ENCODE results near the gene ASB1. TPM values are rescaled to one million over a fixed set of nuclear protein-coding genes. Genes with fewer than 3 reads are reported as not detected.
"Not testable (repeated sequence)": the region's sequence is repeated elsewhere in the genome, so short reads cannot be mapped to it uniquely, and the experiment has no call there.

Gene ASB1
- polyA plus RNA-seq, 1 donor: 20.8 TPM

DNA sequence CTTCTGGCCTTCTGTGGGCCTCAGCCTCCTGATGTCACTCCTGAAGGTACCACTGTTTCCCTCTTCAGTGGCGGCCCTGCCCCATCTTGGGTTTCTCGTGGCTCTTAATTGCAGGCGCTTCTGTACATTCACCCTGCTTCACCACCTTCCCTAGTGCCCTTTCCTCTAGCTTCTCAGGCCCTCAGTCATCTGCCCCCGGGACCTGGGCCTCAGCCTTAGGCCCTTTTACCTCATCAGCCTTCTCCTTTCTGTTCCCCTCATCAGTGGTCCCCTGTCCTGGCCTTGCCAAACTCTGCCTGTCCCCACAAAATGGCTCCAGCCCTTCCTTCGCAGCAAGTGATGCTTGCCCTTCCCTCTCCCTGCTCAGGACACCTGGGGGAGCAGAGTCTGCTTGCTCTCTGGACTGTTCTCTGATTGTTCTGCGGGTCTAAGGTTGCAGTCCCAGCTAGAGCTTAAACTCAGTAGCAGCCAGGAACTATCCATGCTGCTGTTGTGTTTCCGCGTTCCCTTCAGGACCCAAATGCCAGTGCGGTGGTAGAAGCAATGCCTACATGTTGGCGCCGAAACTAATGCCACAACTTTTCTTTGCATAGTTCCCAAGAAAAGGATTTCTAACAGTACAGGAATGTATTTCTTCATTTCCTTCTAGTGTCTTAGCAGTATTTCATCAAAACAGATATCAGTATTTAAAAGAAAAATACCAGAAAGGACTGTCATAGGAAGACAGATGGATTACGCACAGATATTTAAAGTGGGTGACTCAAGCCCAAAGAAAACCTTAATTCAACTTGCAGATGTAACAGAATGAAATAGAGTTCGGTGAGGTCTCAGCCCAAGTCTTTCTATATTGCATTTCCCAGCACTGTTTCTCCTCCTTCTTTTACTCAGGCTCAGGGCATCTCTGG lies 7.5 kb downstream of the ASB1 start:
- H3K4me1 ChIP-seq (ENCODE audit: control insufficient read depth, insufficient read depth, low read length): no peaks in the 10 kb centered on the region
- H3K27me3 ChIP-seq (ENCODE audit: control insufficient read depth, insufficient read depth, low read length): no peaks in the 10 kb centered on the region
- no peak overlapping the region for H3K27ac ChIP-seq (ENCODE audit: low read length)
- 96% methylated on average over 5 of the region's 13 CpGs for WGBS (ENCODE audit: insufficient coverage, low lambda C conversion rate)
- H3K36me3 ChIP-seq (ENCODE audit: control insufficient read depth, insufficient read depth, low read length): peaks cover 44% of the 10 kb centered on the region
- no peaks in the 10 kb centered on the region for H3K9me3 ChIP-seq (ENCODE audit: control insufficient read depth, low read depth, low read length)
- no peak for DNase-seq
- H3K4me3 ChIP-seq (ENCODE audit: low read length): no peak overlapping the region

DNA sequence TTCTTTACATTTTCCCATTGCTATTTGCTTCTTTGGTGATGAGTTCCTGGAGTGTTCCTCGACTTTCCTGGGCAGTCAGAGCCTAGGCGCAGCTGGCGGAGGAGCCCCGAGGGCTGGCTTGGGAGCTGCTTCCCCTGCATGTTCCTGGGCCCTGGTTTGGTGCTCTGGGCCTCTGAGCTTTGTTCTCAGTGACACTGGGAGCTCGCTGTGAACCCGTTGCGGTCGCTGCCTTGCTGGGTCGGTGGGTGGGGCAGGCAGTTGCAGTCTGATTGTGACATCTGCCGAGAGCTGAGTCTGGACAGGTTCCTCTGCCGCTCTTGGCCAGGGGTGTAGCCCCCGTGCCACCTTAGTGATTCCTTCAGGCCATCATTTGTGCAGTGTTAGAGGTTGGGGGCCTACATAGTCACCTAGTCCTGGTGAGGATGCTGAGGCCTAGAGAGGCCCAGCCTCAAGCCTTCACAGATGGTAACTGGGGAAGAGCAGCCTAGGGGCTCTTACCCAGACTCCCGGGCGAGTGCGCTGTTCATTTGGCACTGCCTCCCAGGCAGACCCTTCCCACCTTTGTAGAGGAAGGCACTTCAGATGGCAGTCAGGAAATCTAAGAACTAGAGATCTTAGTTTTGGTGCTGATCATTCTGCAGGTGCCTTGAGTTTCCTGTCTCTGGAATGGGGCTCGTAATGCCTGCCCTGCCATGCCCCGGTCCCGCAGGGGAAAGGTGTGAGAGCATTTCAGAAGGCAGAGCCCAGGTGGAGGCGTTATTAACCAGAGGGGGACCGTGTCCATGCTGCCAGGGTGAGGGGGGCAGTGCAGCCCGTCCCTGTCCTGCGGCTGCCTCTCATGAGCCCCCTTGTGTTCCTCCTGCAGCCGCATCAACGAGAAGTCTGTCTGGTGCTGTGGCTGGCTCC lies 8.4 kb downstream of the ASB1 start:
- Histone ChIP-seq H3K4me1 (ENCODE audit: control insufficient read depth, insufficient read depth, low read length) (no peaks in the 10 kb centered on the region), H3K27ac (ENCODE audit: low read length) (no peak overlapping the region), H3K36me3 (ENCODE audit: control insufficient read depth, insufficient read depth, low read length) (peaks cover 48% of the 10 kb centered on the region), H3K9me3 (ENCODE audit: control insufficient read depth, low read depth, low read length) (no peaks in the 10 kb centered on the region), H3K27me3 (ENCODE audit: control insufficient read depth, insufficient read depth, low read length) (no peaks in the 10 kb centered on the region), H3K4me3 (ENCODE audit: low read length) (no peak overlapping the region)
- DNase-seq: no peak
- no CpG with 5 or more reads among the region's 24 CpGs for WGBS (ENCODE audit: insufficient coverage, low lambda C conversion rate)

DNA sequence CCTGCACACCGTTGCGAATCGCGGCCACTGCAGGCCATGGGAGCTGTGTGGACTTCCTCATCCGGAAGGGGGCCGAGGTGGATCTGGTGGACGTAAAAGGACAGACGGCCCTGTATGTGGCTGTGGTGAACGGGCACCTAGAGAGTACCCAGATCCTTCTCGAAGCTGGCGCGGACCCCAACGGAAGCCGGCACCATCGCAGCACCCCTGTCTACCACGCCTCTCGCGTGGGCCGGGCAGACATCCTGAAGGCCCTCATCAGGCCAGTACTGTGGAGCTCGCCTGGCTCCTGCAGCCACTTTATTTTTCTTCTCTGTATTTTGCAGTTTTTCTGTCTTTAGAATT lies 9.0 kb downstream of the ASB1 start:
- Histone ChIP-seq H3K9me3 (ENCODE audit: control insufficient read depth, low read depth, low read length) (no peaks in the 10 kb centered on the region), H3K4me1 (ENCODE audit: control insufficient read depth, insufficient read depth, low read length) (no peaks in the 10 kb centered on the region), H3K27me3 (ENCODE audit: control insufficient read depth, insufficient read depth, low read length) (no peaks in the 10 kb centered on the region), H3K4me3 (ENCODE audit: low read length) (no peak overlapping the region), H3K36me3 (ENCODE audit: control insufficient read depth, insufficient read depth, low read length) (peaks cover 49% of the 10 kb centered on the region), H3K27ac (ENCODE audit: low read length) (no peak overlapping the region)
- DNase-seq: no peak
- WGBS (ENCODE audit: insufficient coverage, low lambda C conversion rate): 100% methylated on average over 1 of the region's 20 CpGs

DNA sequence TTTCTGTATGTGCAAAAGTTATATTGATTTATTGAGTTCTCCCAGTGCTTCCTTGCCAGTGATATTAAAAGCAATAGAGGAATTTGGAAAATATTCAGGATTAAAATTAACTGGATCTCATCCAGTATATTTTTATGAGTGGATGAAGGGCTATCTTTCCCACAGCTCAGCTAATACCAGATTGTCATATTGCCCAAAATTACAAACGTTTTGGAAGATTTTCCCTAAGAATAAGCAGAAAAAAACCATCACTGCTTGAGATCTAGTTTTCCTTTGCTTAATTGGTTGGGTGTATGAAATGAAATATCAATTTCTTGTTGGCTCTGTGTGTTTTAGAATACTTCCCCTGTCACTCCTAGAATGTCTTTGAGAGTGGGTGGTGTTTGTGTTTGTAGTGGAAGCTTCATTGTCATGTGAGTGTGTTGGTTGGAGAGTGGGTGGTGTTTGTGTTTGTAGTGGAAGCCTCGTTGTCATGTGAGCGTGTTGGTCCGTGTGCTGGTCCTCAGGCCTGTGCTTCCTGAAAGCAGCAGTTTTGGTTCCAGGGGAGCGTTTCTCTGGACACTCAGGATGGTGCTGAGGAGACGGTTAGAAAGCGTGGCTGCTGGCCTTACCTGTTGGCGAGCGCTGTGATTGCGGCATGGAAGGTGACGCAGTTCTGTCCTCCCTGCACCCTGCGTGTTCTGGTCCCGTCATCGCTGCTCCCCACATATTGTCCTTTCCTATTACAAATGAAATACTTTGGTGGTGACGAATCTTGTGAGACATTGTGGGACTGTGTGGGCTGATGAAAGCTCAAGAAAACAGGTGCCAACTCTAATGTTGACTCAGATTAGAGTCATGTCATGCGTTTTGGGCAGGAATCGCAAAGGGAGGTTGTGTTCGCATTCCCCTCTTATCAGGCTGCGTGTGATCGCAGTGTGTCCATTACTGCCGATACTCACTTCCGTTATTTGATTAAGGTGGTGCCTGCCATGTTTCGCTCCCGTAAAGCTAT lies 12.4 kb downstream of the ASB1 start:
- Histone ChIP-seq H3K4me3 (ENCODE audit: low read length) (no peak overlapping the region), H3K36me3 (ENCODE audit: control insufficient read depth, insufficient read depth, low read length) (peaks cover 42% of the 10 kb centered on the region), H3K9me3 (ENCODE audit: control insufficient read depth, low read depth, low read length) (no peaks in the 10 kb centered on the region), H3K27me3 (ENCODE audit: control insufficient read depth, insufficient read depth, low read length) (no peaks in the 10 kb centered on the region), H3K4me1 (ENCODE audit: control insufficient read depth, insufficient read depth, low read length) (no peaks in the 10 kb centered on the region), H3K27ac (ENCODE audit: low read length) (no peak overlapping the region)
- WGBS (ENCODE audit: insufficient coverage, low lambda C conversion rate): no CpG with 5 or more reads among the region's 24 CpGs
- no peak for DNase-seq

DNA sequence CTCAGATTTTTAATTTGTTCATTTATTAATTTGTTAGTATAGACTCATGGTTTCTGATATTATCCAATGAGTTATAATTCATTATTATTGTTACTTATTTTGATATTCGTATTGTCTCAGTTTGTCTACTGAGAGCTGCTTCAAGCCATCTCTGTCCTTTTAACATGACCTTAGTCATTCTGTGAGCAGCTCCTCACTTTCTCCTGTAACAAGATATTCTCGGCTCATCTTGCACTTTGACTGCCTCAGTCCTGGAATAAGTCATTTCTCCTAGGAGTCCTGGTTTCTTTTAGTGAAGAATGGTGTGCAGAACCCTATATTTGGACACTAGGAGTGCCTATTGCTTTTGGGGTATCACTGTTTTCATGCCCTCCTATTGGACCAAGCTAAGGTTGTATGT lies 13.2 kb downstream of the ASB1 start:
- peaks cover 42% of the 10 kb centered on the region for H3K36me3 ChIP-seq (ENCODE audit: control insufficient read depth, insufficient read depth, low read length)
- no peak overlapping the region for H3K4me3 ChIP-seq (ENCODE audit: low read length)
- H3K4me1 ChIP-seq (ENCODE audit: control insufficient read depth, insufficient read depth, low read length): no peaks in the 10 kb centered on the region
- DNase-seq: no peak
- WGBS (ENCODE audit: insufficient coverage, low lambda C conversion rate): 80% methylated on average over 1 of the region's 2 CpGs
- no peaks in the 10 kb centered on the region for H3K27me3 ChIP-seq (ENCODE audit: control insufficient read depth, insufficient read depth, low read length)
- no peaks in the 10 kb centered on the region for H3K9me3 ChIP-seq (ENCODE audit: control insufficient read depth, low read depth, low read length)
- H3K27ac ChIP-seq (ENCODE audit: low read length): no peak overlapping the region

DNA sequence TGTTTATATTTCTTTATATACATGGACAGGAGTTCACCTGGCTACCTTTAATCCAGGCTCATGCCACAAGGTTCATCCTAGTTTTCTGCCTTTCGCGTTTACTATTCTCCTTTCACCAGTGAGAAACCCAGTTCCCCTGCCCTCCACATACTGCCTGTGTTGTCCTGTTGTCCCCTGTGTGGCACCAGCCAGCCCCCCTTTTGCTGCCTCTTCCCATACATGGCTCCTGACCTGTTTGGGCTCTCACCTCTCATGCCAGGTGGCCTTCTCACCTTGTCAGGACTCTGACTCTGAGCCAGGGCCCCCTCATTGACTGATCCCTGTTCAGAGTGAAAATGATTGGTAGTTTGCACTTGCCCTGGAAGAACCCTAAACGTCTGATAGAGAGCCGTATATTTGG lies 13.6 kb downstream of the ASB1 start:
- Histone ChIP-seq H3K4me3 (ENCODE audit: low read length) (no peak overlapping the region), H3K27me3 (ENCODE audit: control insufficient read depth, insufficient read depth, low read length) (no peaks in the 10 kb centered on the region), H3K27ac (ENCODE audit: low read length) (no peak overlapping the region), H3K36me3 (ENCODE audit: control insufficient read depth, insufficient read depth, low read length) (peaks cover 42% of the 10 kb centered on the region), H3K4me1 (ENCODE audit: control insufficient read depth, insufficient read depth, low read length) (no peaks in the 10 kb centered on the region), H3K9me3 (ENCODE audit: control insufficient read depth, low read depth, low read length) (no peaks in the 10 kb centered on the region)
- WGBS (ENCODE audit: insufficient coverage, low lambda C conversion rate): no CpG with 5 or more reads among the region's 4 CpGs
- DNase-seq: no peak

DNA sequence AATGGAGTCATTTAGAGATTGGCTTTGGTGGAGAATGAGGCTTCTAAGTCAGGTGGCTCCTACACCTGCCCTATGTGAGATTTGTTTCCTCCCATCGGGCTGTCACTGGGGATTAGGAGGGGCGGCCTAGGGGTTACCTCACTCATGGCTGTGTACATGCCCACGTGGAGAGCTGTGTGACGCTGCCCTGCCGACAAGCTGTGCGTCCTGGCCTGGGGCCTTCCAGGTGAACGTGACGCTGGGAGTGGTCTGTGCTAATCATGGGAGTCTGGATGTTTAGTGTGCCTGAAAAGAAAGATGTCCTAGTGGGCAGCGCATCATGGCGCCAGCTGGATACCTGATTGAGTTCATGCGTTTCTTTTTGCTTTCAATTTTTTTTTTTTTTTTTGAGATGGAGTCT lies 14.0 kb downstream of the ASB1 start:
- Histone ChIP-seq H3K27me3 (ENCODE audit: control insufficient read depth, insufficient read depth, low read length) (no peaks in the 10 kb centered on the region), H3K9me3 (ENCODE audit: control insufficient read depth, low read depth, low read length) (no peaks in the 10 kb centered on the region), H3K36me3 (ENCODE audit: control insufficient read depth, insufficient read depth, low read length) (peaks cover 42% of the 10 kb centered on the region), H3K27ac (ENCODE audit: low read length) (no peak overlapping the region), H3K4me3 (ENCODE audit: low read length) (no peak overlapping the region), H3K4me1 (ENCODE audit: control insufficient read depth, insufficient read depth, low read length) (no peaks in the 10 kb centered on the region)
- WGBS (ENCODE audit: insufficient coverage, low lambda C conversion rate): 60% methylated on average over 1 of the region's 11 CpGs
- DNase-seq: no peak

DNA sequence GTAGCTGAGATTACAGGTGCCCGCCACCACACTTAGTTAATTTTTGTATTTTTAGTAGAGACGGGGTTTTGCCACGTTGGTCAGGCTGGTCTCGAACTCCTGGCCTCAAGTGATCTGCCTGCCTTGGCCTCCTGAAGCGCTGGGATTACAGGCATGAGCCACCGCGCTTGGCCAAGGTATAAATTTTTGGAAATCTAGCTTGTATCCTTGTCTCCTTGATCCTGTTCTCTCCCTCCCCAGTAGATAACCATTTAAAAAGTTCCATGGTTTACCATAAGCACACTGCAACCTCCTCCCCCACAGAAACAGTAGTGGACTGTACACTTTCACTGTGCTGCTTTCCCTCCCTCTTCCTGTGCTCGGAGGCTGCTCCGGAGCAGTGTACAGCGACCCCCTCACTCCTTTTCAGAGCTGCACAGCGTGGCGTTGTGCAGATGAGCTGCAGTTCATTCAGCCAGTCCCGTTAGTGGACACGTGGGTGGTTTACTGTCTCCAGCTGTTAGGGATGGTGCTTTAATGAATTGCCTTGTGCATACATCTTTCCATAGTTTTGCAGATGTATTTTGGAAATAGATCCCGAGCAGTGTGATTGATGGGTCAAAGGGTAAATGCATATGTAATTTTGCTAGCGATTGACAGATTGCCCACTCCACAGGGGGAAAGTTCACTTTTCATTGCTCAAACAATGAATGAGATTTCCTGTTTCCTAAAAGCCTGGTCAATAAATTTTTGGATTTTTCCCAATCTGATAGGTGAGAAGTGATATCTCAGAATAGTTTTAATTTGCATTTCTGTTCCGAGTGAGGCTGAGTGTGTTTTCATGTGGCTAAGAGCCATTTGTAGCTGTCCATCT lies 14.8 kb downstream of the ASB1 start:
- no peaks in the 10 kb centered on the region for H3K27me3 ChIP-seq (ENCODE audit: control insufficient read depth, insufficient read depth, low read length)
- H3K9me3 ChIP-seq (ENCODE audit: control insufficient read depth, low read depth, low read length): no peaks in the 10 kb centered on the region
- H3K4me3 ChIP-seq (ENCODE audit: low read length): no peak overlapping the region
- no peaks in the 10 kb centered on the region for H3K4me1 ChIP-seq (ENCODE audit: control insufficient read depth, insufficient read depth, low read length)
- WGBS (ENCODE audit: insufficient coverage, low lambda C conversion rate): no CpG with 5 or more reads among the region's 17 CpGs
- H3K36me3 ChIP-seq (ENCODE audit: control insufficient read depth, insufficient read depth, low read length): peaks cover 45% of the 10 kb centered on the region
- no peak for DNase-seq
- H3K27ac ChIP-seq (ENCODE audit: low read length): no peak overlapping the region

DNA sequence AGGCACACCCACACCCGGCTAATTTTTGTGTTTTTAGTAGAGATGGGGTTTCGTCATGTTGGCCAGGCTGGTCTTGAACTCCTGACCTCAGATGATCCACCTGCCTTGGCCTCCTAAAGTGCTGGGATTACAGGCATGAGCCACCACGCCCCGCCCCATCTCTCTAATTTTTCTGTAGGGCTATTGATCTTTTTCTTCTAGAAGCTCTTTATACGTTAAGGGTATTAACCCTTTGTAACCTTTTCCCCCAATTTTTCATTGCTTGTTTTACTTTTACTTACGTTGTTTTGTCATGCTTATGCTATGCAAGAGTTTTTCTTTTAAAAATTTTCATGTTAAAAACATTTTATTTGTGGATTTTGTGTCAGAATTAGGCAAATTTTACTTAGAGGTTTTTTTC lies 15.5 kb downstream of the ASB1 start:
- not testable (repeated sequence) for H3K4me3 ChIP-seq (ENCODE audit: low read length); H3K27ac ChIP-seq (ENCODE audit: low read length); H3K4me1 ChIP-seq (ENCODE audit: control insufficient read depth, insufficient read depth, low read length); H3K9me3 ChIP-seq (ENCODE audit: control insufficient read depth, low read depth, low read length); H3K27me3 ChIP-seq (ENCODE audit: control insufficient read depth, insufficient read depth, low read length); DNase-seq
- H3K36me3 ChIP-seq (ENCODE audit: control insufficient read depth, insufficient read depth, low read length): peaks cover 52% of the 10 kb centered on the region
- WGBS (ENCODE audit: insufficient coverage, low lambda C conversion rate): 75% methylated on average over 2 of the region's 6 CpGs

All from large intestine (tissue), 3 donors.